HepG2 (cell line): Measurements from ENCODE around the gene S100A4. TPM values are rescaled to one million over a fixed set of nuclear protein-coding genes. Genes with fewer than 3 reads are reported as not detected.

Source experiments
- ATF7-NPFF ChIP-seq: sonication (generic); formaldehyde crosslinking; IDR thresholded peaks from 2 replicates; pipeline ENCODE4 v1.8.1; 2023; ENCODE audit warnings: mild to moderate bottlenecking, low read depth, missing genetic modification reagents, moderate library complexity
- GFI1 ChIP-seq: sonication (generic); formaldehyde crosslinking; IDR thresholded peaks from 2 replicates; pipeline ENCODE4 v1.5.0; 2020; ENCODE audit warnings: missing genetic modification reagents, mild to moderate bottlenecking, borderline replicate concordance
- JUNB ChIP-seq: sonication (generic); formaldehyde crosslinking; IDR thresholded peaks from 2 replicates; pipeline ENCODE4 v1.8.0; 2022; ENCODE audit warnings: missing genetic modification reagents, mild to moderate bottlenecking, borderline replicate concordance
- KMT2A ChIP-seq: sonication (generic); formaldehyde crosslinking; IDR thresholded peaks from 2 replicates; pipeline ENCODE4 v1.4.0; 2020; ENCODE audit warnings: missing genetic modification reagents
- MTA1 ChIP-seq: sonication (generic); formaldehyde crosslinking; IDR thresholded peaks from 2 replicates; pipeline ENCODE4 v1.4.0; 2020; ENCODE audit warnings: missing genetic modification reagents, mild to moderate bottlenecking, borderline replicate concordance
- NFRKB ChIP-seq: fragments of 450-650 bp; IDR thresholded peaks from 2 replicates; pipeline ENCODE4 v1.6.1; 2017
- PHF8 ChIP-seq: sonication (generic); formaldehyde crosslinking; IDR thresholded peaks from 2 replicates; pipeline ENCODE4 v1.5.0; 2020; ENCODE audit warnings: missing genetic modification reagents
- RAD51 ChIP-seq: fragments of 450-650 bp; IDR thresholded peaks from 2 replicates; pipeline ENCODE4 v1.6.1; 2016; ENCODE audit warnings: borderline replicate concordance
- RBAK ChIP-seq: sonication (generic); formaldehyde crosslinking; IDR thresholded peaks from 2 replicates; pipeline ENCODE4 v1.5.1; 2020; ENCODE audit warnings: mild to moderate bottlenecking, missing genetic modification reagents
- REXO4 ChIP-seq: sonication (generic); formaldehyde crosslinking; IDR thresholded peaks from 2 replicates; pipeline ENCODE4 v1.8.0; 2022; ENCODE audit warnings: missing genetic modification reagents, mild to moderate bottlenecking, borderline replicate concordance
- SIN3B ChIP-seq: fragments of 150-350 bp; IDR thresholded peaks from 2 replicates; pipeline ENCODE4 v1.6.1; 2014; ENCODE audit warnings: low read length
- THAP11 ChIP-seq: IDR thresholded peaks from 2 replicates; pipeline ENCODE4 v1.6.1; 2016; ENCODE audit warnings: missing biosample characterization, missing genetic modification reagents
- ZNF205 ChIP-seq: IDR thresholded peaks from 2 replicates; pipeline ENCODE4 v1.6.1; 2018; ENCODE audit warnings: missing biosample characterization, missing genetic modification reagents
- ZNF605 ChIP-seq: sonication (generic); formaldehyde crosslinking; IDR thresholded peaks from 2 replicates; pipeline ENCODE4 v1.8.0; 2022; ENCODE audit warnings: mild to moderate bottlenecking, missing genetic modification reagents
- ZNF724P ChIP-seq: sonication (generic); formaldehyde crosslinking; IDR thresholded peaks from 2 replicates; pipeline ENCODE4 v1.8.0; 2022; ENCODE audit warnings: missing genetic modification reagents, borderline replicate concordance
- ZNF746 ChIP-seq: sonication (generic); formaldehyde crosslinking; IDR thresholded peaks from 2 replicates; pipeline ENCODE4 v1.8.0; 2022; ENCODE audit warnings: mild to moderate bottlenecking, missing genetic modification reagents
- ZNF749 ChIP-seq: sonication (generic); formaldehyde crosslinking; IDR thresholded peaks from 2 replicates; pipeline ENCODE4 v1.8.0; 2022; ENCODE audit warnings: mild to moderate bottlenecking, missing genetic modification reagents, moderate library complexity, borderline replicate concordance
- polyA plus RNA-seq, 8 experiments: library from polyadenylated mRNA; depleted of rRNA in 3 of 8; stranded (reverse) in 7 of 8; unstranded in 1 of 8; fragments of >200 nt; fragmentation: Illumina TruSeq in 4 of 8; extraction: Trizol in 4 of 8; gene quantifications; 2 replicates each; pipeline versions ENCODE4 v1.2.1 to v1.2.3, GENCODE V29; 2011 to 2016; ENCODE audit warnings: low read depth in 4 of 8, missing spikeins in 1 of 8, mixed read lengths in 1 of 8; ENCODE audit not compliant: insufficient read depth in 1 of 8
- total RNA-seq, 5 experiments: library from RNA; depleted of rRNA; stranded (reverse); fragments of >200 nt; fragmentation: Illumina TruSeq; extraction: Trizol; gene quantifications; 2 replicates each; pipeline ENCODE4 v1.2.3, GENCODE V29; 2016; ENCODE audit warnings: low read depth in 1 of 5
- TF ChIP-seq, protein P1 (sequence below): sonication (generic); formaldehyde crosslinking; IDR thresholded peaks from 2 replicates; pipeline ENCODE4 v1.4.0; 2020; ENCODE audit warnings: low read depth, mild to moderate bottlenecking, missing genetic modification reagents
- TF ChIP-seq, protein P2 (sequence below): sonication (generic); formaldehyde crosslinking; IDR thresholded peaks from 2 replicates; pipeline ENCODE4 v1.4.0; 2020; ENCODE audit warnings: missing genetic modification reagents, low read depth, mild to moderate bottlenecking, borderline replicate concordance
- TF ChIP-seq, protein P3 (sequence below): conservative IDR thresholded peaks from 2 replicates; pipeline ENCODE4 v1.6.1; 2018; ENCODE audit warnings: missing genetic modification reagents
- TF ChIP-seq, protein P4 (sequence below): sonication (generic); formaldehyde crosslinking; conservative IDR thresholded peaks from 2 replicates; pipeline ENCODE4 v1.4.0; 2020; ENCODE audit warnings: missing genetic modification reagents
- TF ChIP-seq, protein P5 (sequence below): sonication (generic); formaldehyde crosslinking; IDR thresholded peaks from 2 replicates; pipeline ENCODE4 v1.5.0; 2020; ENCODE audit warnings: missing genetic modification reagents, mild to moderate bottlenecking, borderline replicate concordance
- TF ChIP-seq, protein P6 (sequence below): sonication (generic); formaldehyde crosslinking; IDR thresholded peaks from 2 replicates; pipeline ENCODE4 v1.8.1; 2023; ENCODE audit warnings: mild to moderate bottlenecking, moderate library complexity, missing genetic modification reagents

S100A4 gene
- total and polyA plus RNA-seq, 2 of the 13 experiments (the other 11 are each of a cell fraction or from before 2014, with no cell fraction given): 12.9 to 20.2 TPM

DNA sequence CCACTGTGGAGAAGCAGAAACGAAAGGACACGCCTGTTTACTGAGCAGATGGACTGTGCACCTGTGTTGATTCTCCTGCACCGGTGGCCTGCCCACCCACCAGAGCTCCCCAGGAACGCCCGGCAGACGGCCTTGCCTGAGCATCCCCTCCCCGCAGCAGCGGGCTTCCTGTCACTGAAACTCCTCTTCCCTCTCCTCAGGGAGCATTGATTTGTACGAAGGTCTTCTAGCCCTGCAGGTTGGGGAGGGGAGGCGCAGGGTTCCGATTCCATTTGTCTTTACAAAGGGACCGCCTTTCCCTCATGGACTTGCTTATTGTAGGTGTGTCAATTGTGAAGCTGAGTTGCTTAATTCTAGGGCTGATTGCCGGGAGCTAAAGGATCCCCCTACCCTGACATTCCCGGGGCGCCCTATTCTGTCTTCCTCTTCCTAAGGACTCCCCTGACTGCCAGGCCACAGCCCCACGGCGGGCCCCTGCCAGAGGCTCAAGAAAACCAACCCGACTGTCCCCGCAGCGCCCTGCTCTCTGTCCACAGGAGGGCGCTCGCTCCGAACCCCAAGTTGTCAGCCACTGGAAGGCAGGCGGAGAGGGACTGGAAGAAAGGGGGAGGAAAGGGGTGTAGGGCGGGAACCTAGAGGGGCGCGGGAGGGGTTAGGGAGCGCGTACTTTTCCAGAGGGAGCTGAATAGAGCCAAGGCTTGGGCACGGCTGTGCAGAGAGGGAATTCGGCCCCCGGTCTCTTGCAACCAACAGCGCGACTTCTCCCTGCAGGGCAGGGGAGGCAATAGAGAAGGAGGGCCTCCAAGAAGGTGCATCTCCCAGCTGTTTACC, 12.6 kb downstream of the S100A4 start (continued):
- no peak for TF ChIP-seq SIN3B
- no peak for TF ChIP-seq ATF7-NPFF (CRISPR knock-in tag)
- TF ChIP-seq GFI1 (CRISPR knock-in tag): peak; percentile 79
- TF ChIP-seq, protein P1, sequence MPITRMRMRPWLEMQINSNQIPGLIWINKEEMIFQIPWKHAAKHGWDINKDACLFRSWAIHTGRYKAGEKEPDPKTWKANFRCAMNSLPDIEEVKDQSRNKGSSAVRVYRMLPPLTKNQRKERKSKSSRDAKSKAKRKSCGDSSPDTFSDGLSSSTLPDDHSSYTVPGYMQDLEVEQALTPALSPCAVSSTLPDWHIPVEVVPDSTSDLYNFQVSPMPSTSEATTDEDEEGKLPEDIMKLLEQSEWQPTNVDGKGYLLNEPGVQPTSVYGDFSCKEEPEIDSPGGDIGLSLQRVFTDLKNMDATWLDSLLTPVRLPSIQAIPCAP: no peak
- TF ChIP-seq, protein P2, sequence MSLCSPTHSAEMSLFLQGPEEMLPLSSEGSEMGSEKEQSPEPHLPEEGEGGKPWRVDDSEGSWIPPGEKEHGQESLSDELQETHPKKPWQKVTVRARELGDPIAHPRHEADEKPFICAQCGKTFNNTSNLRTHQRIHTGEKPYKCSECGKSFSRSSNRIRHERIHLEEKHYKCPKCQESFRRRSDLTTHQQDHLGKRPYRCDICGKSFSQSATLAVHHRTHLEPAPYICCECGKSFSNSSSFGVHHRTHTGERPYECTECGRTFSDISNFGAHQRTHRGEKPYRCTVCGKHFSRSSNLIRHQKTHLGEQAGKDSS (CRISPR knock-in tag): no peak
- TF ChIP-seq MTA1: peak; percentile 70; the same call in 1 of the 2 replicates
- no peak for TF ChIP-seq RBAK
- TF ChIP-seq PHF8 (CRISPR knock-in tag): peak; percentile 42; the same call in 1 of the 2 replicates
- no peak for TF ChIP-seq KMT2A (CRISPR knock-in tag)
- TF ChIP-seq JUNB (CRISPR knock-in tag): no peak
- peak; percentile 31; the same call in 1 of the 2 replicates for TF ChIP-seq ZNF205 (CRISPR knock-in tag)
- TF ChIP-seq, protein P3, sequence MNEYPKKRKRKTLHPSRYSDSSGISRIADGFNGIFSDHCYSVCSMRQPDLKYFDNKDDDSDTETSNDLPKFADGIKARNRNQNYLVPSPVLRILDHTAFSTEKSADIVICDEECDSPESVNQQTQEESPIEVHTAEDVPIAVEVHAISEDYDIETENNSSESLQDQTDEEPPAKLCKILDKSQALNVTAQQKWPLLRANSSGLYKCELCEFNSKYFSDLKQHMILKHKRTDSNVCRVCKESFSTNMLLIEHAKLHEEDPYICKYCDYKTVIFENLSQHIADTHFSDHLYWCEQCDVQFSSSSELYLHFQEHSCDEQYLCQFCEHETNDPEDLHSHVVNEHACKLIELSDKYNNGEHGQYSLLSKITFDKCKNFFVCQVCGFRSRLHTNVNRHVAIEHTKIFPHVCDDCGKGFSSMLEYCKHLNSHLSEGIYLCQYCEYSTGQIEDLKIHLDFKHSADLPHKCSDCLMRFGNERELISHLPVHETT (CRISPR knock-in tag): 0 out of 2 replicates have a peak, but pooled peaks have one; percentile 11
- no peak for TF ChIP-seq ZNF746 (CRISPR knock-in tag)
- 0 out of 2 replicates have a peak, but pooled peaks have one; percentile 0 for TF ChIP-seq THAP11 (CRISPR knock-in tag)
- TF ChIP-seq ZNF605 (CRISPR knock-in tag): peak; percentile 32; the same call in 1 of the 2 replicates
- TF ChIP-seq NFRKB: no peak
- TF ChIP-seq, protein P4, sequence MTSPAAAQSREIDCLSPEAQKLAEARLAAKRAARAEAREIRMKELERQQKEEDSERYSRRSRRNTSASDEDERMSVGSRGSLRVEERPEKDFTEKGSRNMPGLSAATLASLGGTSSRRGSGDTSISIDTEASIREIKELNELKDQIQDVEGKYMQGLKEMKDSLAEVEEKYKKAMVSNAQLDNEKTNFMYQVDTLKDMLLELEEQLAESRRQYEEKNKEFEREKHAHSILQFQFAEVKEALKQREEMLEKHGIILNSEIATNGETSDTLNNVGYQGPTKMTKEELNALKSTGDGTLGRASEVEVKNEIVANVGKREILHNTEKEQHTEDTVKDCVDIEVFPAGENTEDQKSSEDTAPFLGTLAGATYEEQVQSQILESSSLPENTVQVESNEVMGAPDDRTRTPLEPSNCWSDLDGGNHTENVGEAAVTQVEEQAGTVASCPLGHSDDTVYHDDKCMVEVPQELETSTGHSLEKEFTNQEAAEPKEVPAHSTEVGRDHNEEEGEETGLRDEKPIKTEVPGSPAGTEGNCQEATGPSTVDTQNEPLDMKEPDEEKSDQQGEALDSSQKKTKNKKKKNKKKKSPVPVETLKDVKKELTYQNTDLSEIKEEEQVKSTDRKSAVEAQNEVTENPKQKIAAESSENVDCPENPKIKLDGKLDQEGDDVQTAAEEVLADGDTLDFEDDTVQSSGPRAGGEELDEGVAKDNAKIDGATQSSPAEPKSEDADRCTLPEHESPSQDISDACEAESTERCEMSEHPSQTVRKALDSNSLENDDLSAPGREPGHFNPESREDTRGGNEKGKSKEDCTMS (CRISPR knock-in tag): no peak
- no peak for TF ChIP-seq RAD51
- TF ChIP-seq ZNF749 (CRISPR knock-in tag): no peak
- no peak for TF ChIP-seq ZNF724P (CRISPR knock-in tag)
- TF ChIP-seq, protein P5, sequence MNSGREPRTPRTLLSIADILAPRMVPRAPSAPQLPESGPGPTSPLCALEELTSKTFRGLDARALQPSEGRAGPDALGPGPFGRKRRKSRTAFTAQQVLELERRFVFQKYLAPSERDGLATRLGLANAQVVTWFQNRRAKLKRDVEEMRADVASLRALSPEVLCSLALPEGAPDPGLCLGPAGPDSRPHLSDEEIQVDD (CRISPR knock-in tag): no peak
- TF ChIP-seq, protein P6, sequence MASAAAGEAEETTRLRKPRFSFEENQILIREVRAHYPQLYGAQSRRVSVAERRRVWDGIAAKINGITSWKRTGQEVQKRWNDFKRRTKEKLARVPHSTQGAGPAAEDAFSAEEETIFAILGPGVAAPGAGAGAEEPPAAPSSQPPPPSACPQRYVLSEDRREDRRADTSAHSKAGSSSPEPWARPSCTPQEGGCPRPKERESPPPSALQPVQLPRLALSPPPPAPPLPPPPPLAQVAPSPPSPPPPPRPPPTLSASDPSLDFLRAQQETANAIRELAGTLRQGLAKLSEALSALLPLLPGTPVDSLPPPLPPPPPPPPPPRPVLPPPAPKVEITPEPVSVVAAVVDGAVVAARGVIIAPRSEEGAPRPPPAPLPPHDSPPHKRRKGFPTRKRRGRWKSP (CRISPR knock-in tag): 0 out of 2 replicates have a peak, but pooled peaks have one; percentile 5
- no peak for TF ChIP-seq REXO4 (CRISPR knock-in tag)
